ENCODE measurements around the gene CEP68.
A peak's percentile ranks its signal among the peaks of the same experiment; 100 is the strongest.
"Not testable (repeated sequence)": the region's sequence is repeated elsewhere in the genome, so short reads cannot be mapped to it uniquely, and the experiment has no call there.

The CEP68 gene

GRCh38 chr2:65031341-65032018 lies 24.7 kb upstream of the CEP68 start:
- peak; percentile 71 for DNase-seq

- DNase-seq: peak; percentile 51
Observed at GRCh38 chr2:65032019-65032975, 23.9 kb upstream of the CEP68 start.

DNA sequence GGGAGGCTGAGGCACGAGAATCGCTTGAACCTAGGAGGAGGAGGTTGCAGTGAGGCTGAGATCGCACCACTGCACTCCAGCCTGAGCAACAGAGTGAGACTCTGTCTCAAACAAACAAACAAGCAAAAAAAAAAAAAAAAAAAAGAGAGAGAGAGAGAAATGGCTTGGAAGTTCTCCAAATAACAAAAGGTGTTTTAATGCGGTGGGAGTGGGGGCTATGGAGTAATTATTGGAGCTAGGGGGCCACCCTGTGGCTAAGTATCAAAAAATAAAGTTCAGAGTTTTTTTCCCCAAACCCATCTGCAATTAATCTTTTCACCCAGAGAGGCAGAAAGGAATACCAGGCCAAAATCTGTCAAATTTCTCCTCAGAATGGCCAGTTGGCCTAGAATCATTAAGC lies 23.0 kb upstream of the CEP68 start:
- DNase-seq: no peak

GRCh38 chr2:65033667-65034066 lies 22.5 kb upstream of the CEP68 start:
- not testable (repeated sequence) for DNase-seq

DNA sequence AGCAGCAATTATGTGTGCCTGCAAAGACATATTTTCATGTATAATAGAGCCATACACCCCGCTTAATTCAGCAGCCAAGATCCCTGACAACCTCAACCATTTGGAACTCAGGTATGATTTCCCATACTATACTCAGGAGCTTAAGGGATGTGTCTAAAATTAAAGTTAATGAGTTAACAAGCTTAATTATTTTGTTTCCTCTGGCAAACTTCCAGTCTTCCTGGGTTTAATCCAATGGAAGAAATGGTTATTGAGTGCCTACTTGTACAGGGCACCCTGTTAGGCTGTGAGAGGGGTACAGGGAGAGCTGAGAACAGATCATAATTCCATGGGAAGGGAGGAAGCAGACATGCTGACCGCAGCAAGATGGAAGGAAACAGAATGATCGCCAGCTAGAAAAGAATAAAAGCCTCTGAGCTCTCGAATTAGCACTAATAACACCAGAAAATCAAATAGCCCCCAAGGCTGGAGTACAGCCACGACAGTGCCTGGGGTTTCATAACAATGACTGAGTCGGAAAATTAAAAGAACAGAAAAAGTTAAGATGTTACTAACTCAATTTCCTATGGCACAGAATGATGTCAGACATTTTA lies 20.8 kb upstream of the CEP68 start:
- DNase-seq: no peak

GRCh38 chr2:65037178-65037577 lies 19.0 kb upstream of the CEP68 start:
- no peak for DNase-seq

GRCh38 chr2:65039640-65040039 lies 16.6 kb upstream of the CEP68 start:
- DNase-seq: no peak

- DNase-seq: peak; percentile 82
Observed at GRCh38 chr2:65040400-65041261, 15.6 kb upstream of the CEP68 start.

DNA sequence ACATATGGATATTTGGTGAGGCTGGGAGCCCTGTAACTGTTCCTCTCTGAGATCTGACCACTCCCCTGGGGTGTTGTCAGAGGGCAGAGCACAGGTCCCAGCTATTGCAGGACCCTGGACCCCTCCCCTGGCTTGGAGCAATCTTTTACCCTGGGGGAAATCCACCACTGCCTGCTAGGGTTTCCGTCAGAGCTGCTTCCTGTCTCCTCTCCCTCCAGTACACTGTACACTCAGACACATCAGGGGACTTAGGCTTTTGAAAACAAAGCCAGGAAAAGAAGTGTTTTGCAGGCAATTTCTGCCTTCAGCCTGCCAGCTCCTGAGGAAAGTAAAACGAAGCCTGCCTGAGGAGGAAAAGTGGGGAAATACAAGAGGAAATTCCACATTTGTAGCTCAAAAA lies 13.2 kb upstream of the CEP68 start:
- no peak for DNase-seq

- no peak for DNase-seq
Observed at GRCh38 chr2:65044097-65044735, 12.0 kb upstream of the CEP68 start.

- no peak for DNase-seq
Observed at GRCh38 chr2:65045651-65046050, 10.6 kb upstream of the CEP68 start.

GRCh38 chr2:65046633-65047407 lies 9.4 kb upstream of the CEP68 start:
- DNase-seq: no peak

GRCh38 chr2:65049010-65049639 lies 7.1 kb upstream of the CEP68 start:
- DNase-seq: peak; percentile 48

DNA sequence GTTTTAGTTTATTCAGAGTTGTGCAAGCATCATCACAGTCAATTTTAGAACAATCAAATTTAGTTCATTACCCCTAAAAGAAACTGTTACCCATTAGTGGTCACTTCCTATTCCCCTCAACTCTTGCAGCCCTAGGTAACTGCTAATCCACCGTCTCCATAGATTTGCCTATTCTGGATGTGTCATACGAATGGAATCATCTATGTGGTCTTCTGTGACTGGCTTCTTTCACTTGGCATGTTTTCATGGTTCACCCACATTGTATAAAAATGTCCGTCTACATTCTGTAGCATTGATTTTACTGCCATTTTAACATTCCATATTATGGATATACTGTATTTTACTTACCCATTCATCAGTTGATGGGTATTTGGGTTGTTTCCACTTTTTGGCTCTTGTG lies 5.3 kb upstream of the CEP68 start:
- DNase-seq: no peak

DNA sequence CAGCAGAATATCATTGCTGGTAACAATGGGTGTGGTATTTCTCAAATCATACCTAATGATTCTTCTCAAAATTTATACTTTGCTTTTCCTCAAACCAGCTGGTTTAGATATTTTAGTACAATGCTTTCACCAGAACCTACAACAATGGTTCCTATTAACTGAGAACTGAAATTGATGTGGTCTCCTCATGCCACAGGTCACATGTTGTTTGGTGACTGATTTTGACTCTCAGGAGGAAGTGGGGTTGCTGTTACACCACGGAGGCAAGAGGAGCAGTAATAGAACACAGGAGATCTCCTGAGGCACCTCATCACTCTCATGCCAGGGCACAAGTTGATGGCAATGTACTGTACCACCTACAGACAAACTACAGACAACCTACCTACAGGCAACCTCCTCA lies 3.0 kb upstream of the CEP68 start:
- DNase-seq: no peak

DNA sequence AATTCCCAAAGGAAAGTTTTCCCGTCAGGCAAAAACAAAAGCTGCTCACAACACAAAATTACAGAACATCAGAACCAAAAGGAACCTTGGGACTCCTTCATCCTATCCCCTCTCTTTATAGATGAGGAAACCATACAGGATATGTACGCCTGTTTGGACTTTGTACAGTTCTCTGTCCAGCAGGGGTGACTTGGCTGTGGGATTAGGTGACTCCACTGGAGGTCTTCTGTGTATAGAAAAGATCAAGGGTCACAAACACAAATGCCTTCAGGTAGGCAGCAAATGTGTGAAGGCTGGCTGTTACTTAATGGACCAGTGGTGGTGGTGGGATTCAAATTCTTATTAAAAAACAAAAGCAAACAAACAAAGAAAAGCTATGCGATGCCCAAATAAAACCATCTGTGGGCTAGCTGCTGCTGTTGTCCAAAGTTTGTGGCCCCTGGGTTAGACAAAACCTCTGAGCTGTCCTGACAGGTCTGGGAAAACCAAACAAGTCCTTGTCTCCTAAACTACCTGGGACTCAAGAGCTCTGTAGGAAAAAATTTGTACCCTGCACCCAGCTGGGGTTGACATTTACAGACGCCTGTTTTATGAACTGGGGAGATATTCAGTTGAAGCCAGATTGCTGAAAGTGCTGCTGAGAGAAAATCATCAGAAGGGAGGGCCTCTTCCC lies 1.3 kb upstream of the CEP68 start:
- DNase-seq: no peak

- DNase-seq: peak; percentile 77
Observed at GRCh38 chr2:65055422-65056214, 598 bp upstream of the CEP68 start.

DNA sequence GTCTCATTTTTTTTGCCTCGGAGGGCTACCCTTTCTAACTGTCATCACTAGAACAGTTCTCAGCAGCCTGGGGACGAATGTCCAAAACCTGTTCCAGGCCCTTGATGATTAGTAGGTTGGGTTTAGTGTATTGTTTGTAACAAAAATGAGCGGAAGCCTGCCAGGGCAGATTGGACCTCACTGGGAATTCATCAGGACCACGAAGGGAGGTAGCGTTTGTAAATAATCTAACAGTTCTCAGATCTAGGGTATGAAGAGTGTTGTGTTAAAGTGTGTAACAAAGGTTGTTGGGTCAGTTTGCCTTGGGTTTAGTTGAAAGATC lies 799 bp downstream of the CEP68 start:
- no peak for DNase-seq

GRCh38 chr2:65057391-65058052 lies 1.3 kb downstream of the CEP68 start:
- DNase-seq: peak; percentile 64
